Activated T-helper 17 cell treated with anti-CD3 and anti-CD28 coated beads, Interleukin-2, amount 50 U/mL, for 72 hours (primary cell): ENCODE measurements around the gene CLPTM1L. TPM values are rescaled to one million over a fixed set of nuclear protein-coding genes. Genes with fewer than 3 reads are reported as not detected.
"Not testable (repeated sequence)": the region's sequence is repeated elsewhere in the genome, so short reads cannot be mapped to it uniquely, and the experiment has no call there.

Source experiments
- ATAC-seq: fragments of 150-1000 bp; cut with Tn5 transposase; replicated peaks from 2 replicates; pipeline ENCODE4 v1.10.0; 2021; ENCODE audit warnings: mild to moderate bottlenecking, moderate library complexity
- H3K27ac Mint-ChIP-seq: one replicate; pipeline ENCODE4 v1.8.0; 2022; ENCODE audit warnings: mixed read lengths
- H3K27me3 Mint-ChIP-seq: one replicate; pipeline ENCODE4 v1.8.0; 2022; ENCODE audit warnings: mixed read lengths
- H3K36me3 Mint-ChIP-seq: one replicate; pipeline ENCODE4 v1.8.0; 2022; ENCODE audit warnings: low read depth, mild to moderate bottlenecking, mixed read lengths
- H3K4me1 Mint-ChIP-seq: one replicate; pipeline ENCODE4 v1.8.0; 2022; ENCODE audit warnings: mixed read lengths
- H3K4me3 Mint-ChIP-seq: one replicate; pipeline ENCODE4 v1.8.0; 2022; ENCODE audit warnings: mild to moderate bottlenecking, mixed read lengths
- H3K9me3 Mint-ChIP-seq: one replicate; pipeline ENCODE4 v1.8.0; 2022; ENCODE audit warnings: mixed read lengths
- total RNA-seq, 2 donors: library from RNA; stranded (reverse); gene quantifications; one replicate each; pipeline ENCODE4 v1.2.3, GENCODE V29; 2022

The CLPTM1L gene
- total RNA-seq, 2 donors from 2014 or later: 42.3 to 118 TPM

- ATAC-seq: peak; percentile 12
- peak overlapping the region; percentile 96 for H3K4me3 Mint-ChIP-seq
- H3K27ac Mint-ChIP-seq: peak overlapping the region; percentile 91
- no peaks in the 10 kb centered on the region for H3K9me3 Mint-ChIP-seq
- no peaks in the 10 kb centered on the region for H3K27me3 Mint-ChIP-seq
- peaks cover 12% of the 10 kb centered on the region for H3K4me1 Mint-ChIP-seq
- H3K36me3 Mint-ChIP-seq: peaks cover 43% of the 10 kb centered on the region
Measured at GRCh38 chr5:1343931-1344901, 683 bp downstream of the CLPTM1L start.

GRCh38 chr5:1343315-1343751 lies 1.6 kb downstream of the CLPTM1L start:
- peaks cover 12% of the 10 kb centered on the region for H3K4me1 Mint-ChIP-seq
- no peaks in the 10 kb centered on the region for H3K9me3 Mint-ChIP-seq
- H3K27ac Mint-ChIP-seq: peak overlapping the region; percentile 91
- H3K36me3 Mint-ChIP-seq: peaks cover 48% of the 10 kb centered on the region
- ATAC-seq: no peak
- no peaks in the 10 kb centered on the region for H3K27me3 Mint-ChIP-seq
- peak overlapping the region; percentile 96 for H3K4me3 Mint-ChIP-seq

GRCh38 chr5:1342711-1343110 lies 2.2 kb downstream of the CLPTM1L start:
- H3K4me1 Mint-ChIP-seq: peaks cover 12% of the 10 kb centered on the region
- not testable (repeated sequence) for ATAC-seq, H3K9me3 Mint-ChIP-seq, H3K27me3 Mint-ChIP-seq
- peak overlapping the region; percentile 91 for H3K27ac Mint-ChIP-seq
- peak overlapping the region; percentile 96 for H3K4me3 Mint-ChIP-seq
- peaks cover 54% of the 10 kb centered on the region for H3K36me3 Mint-ChIP-seq

GRCh38 chr5:1342268-1342667 lies 2.6 kb downstream of the CLPTM1L start:
- Mint-ChIP-seq H3K36me3 (peaks cover 59% of the 10 kb centered on the region), H3K9me3 (no peaks in the 10 kb centered on the region), H3K4me1 (peaks cover 12% of the 10 kb centered on the region), H3K4me3 (no peak overlapping the region), H3K27me3 (no peaks in the 10 kb centered on the region), H3K27ac (no peak overlapping the region)
- ATAC-seq: no peak

- no peak for ATAC-seq
- no peaks in the 10 kb centered on the region for H3K9me3 Mint-ChIP-seq
- H3K27me3 Mint-ChIP-seq: no peaks in the 10 kb centered on the region
- peaks cover 12% of the 10 kb centered on the region for H3K4me1 Mint-ChIP-seq
- no peak overlapping the region for H3K27ac Mint-ChIP-seq
- peaks cover 63% of the 10 kb centered on the region for H3K36me3 Mint-ChIP-seq
- no peak overlapping the region for H3K4me3 Mint-ChIP-seq
Measured at GRCh38 chr5:1341863-1342262, 3.0 kb downstream of the CLPTM1L start.

GRCh38 chr5:1339818-1340210 lies 5.1 kb downstream of the CLPTM1L start:
- Mint-ChIP-seq H3K4me1 (peaks cover 12% of the 10 kb centered on the region), H3K36me3 (peaks cover 82% of the 10 kb centered on the region)
- not testable (repeated sequence) for H3K4me3 Mint-ChIP-seq, H3K27ac Mint-ChIP-seq, ATAC-seq, H3K27me3 Mint-ChIP-seq, H3K9me3 Mint-ChIP-seq

GRCh38 chr5:1339139-1339817 lies 5.6 kb downstream of the CLPTM1L start:
- Mint-ChIP-seq H3K36me3 (peaks cover 87% of the 10 kb centered on the region), H3K4me1 (peaks cover 12% of the 10 kb centered on the region)
- not testable (repeated sequence) for H3K27me3 Mint-ChIP-seq, ATAC-seq, H3K9me3 Mint-ChIP-seq, H3K4me3 Mint-ChIP-seq, H3K27ac Mint-ChIP-seq

GRCh38 chr5:1338506-1339070 lies 6.3 kb downstream of the CLPTM1L start:
- H3K27ac Mint-ChIP-seq: no peak overlapping the region
- no peaks in the 10 kb centered on the region for H3K27me3 Mint-ChIP-seq
- peaks cover 88% of the 10 kb centered on the region for H3K36me3 Mint-ChIP-seq
- peaks cover 5% of the 10 kb centered on the region for H3K4me1 Mint-ChIP-seq
- no peak for ATAC-seq
- no peaks in the 10 kb centered on the region for H3K9me3 Mint-ChIP-seq
- H3K4me3 Mint-ChIP-seq: no peak overlapping the region

- H3K4me3 Mint-ChIP-seq: no peak overlapping the region
- no peak overlapping the region for H3K27ac Mint-ChIP-seq
- no peak for ATAC-seq
- H3K36me3 Mint-ChIP-seq: peaks cover 88% of the 10 kb centered on the region
- H3K9me3 Mint-ChIP-seq: no peaks in the 10 kb centered on the region
- no peaks in the 10 kb centered on the region for H3K27me3 Mint-ChIP-seq
- peaks cover 3% of the 10 kb centered on the region for H3K4me1 Mint-ChIP-seq
Measured at GRCh38 chr5:1338196-1338490, 6.8 kb downstream of the CLPTM1L start.

GRCh38 chr5:1337489-1338195 lies 7.3 kb downstream of the CLPTM1L start:
- Mint-ChIP-seq H3K4me3 (no peak overlapping the region), H3K27me3 (no peaks in the 10 kb centered on the region), H3K4me1 (no peaks in the 10 kb centered on the region), H3K36me3 (peaks cover 87% of the 10 kb centered on the region), H3K27ac (no peak overlapping the region), H3K9me3 (no peaks in the 10 kb centered on the region)
- ATAC-seq: no peak

- Mint-ChIP-seq H3K9me3 (no peaks in the 10 kb centered on the region), H3K36me3 (peaks cover 87% of the 10 kb centered on the region), H3K4me1 (no peaks in the 10 kb centered on the region), H3K4me3 (no peak overlapping the region), H3K27me3 (no peaks in the 10 kb centered on the region), H3K27ac (no peak overlapping the region)
- ATAC-seq: no peak
Measured at GRCh38 chr5:1336749-1337488, 8.0 kb downstream of the CLPTM1L start.

- no peak overlapping the region for H3K4me3 Mint-ChIP-seq
Measured at GRCh38 chr5:1336106-1336561, 8.8 kb downstream of the CLPTM1L start.

GRCh38 chr5:1335540-1336095 lies 9.3 kb downstream of the CLPTM1L start:
- ATAC-seq: no peak
- Mint-ChIP-seq H3K4me1 (no peaks in the 10 kb centered on the region), H3K27ac (peak overlapping the region; percentile 41), H3K9me3 (no peaks in the 10 kb centered on the region), H3K27me3 (no peaks in the 10 kb centered on the region), H3K4me3 (no peak overlapping the region), H3K36me3 (peaks cover 87% of the 10 kb centered on the region)

More at GRCh38 chr5:1336106-1336561, 8.8 kb downstream of the CLPTM1L start:
- peak overlapping the region; percentile 41 for H3K27ac Mint-ChIP-seq
- H3K4me1 Mint-ChIP-seq: no peaks in the 10 kb centered on the region
- no peak for ATAC-seq
- H3K36me3 Mint-ChIP-seq: peaks cover 87% of the 10 kb centered on the region
- no peaks in the 10 kb centered on the region for H3K27me3 Mint-ChIP-seq
- no peaks in the 10 kb centered on the region for H3K9me3 Mint-ChIP-seq
